Measurements from ENCODE around the gene HSD17B8. TPM values are rescaled to one million over a fixed set of nuclear protein-coding genes. Genes with fewer than 3 reads are reported as not detected.

HSD17B8 gene
- total and polyA plus RNA-seq, 2 donors (not counting 1 experiment from before 2014, with no cell fraction given) = 10.8 to 25.5 TPM

GRCh38 chr6:33241968-33242367, 37.5 kb downstream of the HSD17B8 start:
- no peaks in the 10 kb centered on the region for H3K4me1 ChIP-seq (ENCODE audit: control insufficient read depth in 2 of 2, insufficient read depth in 2 of 2, low read length in 2 of 2)
- peaks cover 0 to 8% (median 0%) of the 10 kb centered on the region in 4 experiments for H3K27me3 ChIP-seq (replicated peaks in 1 of 4; ENCODE audit: control extremely low read depth in 1 of 4, control insufficient read depth in 3 of 4, insufficient read depth in 4 of 4, low read length in 3 of 4)
- no peak overlapping the region for H3K4me3 Mint-ChIP-seq
- no peak overlapping the region for H3K27ac Mint-ChIP-seq
- no peaks in the 10 kb centered on the region for H3K79me2 ChIP-seq (ENCODE audit: control insufficient read depth, insufficient read depth, low read length)
- DNase-seq = no peak
- ChIA-PET CTCF (no interaction called here), POLR2A (no interaction called here)
- intact Hi-C loops (cut with micrococcal nuclease) = loop anchor here (10.0 kb wide), 1 partner anchor 347 kb away; no protein-coding TSS in a partner anchor
- no peak overlapping the region for H2AFZ ChIP-seq (ENCODE audit: insufficient read depth, low read depth, low read length, poor library complexity, severe bottlenecking)
- no CpG with 5 or more reads among the region's 3 CpGs for WGBS (ENCODE audit: insufficient coverage)
- no peak for ATAC-seq (ENCODE audit: low read depth)
- peaks cover 34% of the 10 kb centered on the region for H3K27me3 Mint-ChIP-seq
- no peak overlapping the region for H3K27ac ChIP-seq (ENCODE audit: low read length in 2 of 2)
- no peaks in the 10 kb centered on the region for H3K9me3 Mint-ChIP-seq (ENCODE audit: insufficient read depth)
- H3K4me1 Mint-ChIP-seq = peaks cover 3% of the 10 kb centered on the region
- no peak overlapping the region for H3K4me3 ChIP-seq (ENCODE audit: control extremely low read depth in 1 of 5, extremely low read depth in 1 of 5, insufficient read depth in 1 of 5, low read depth in 2 of 5, low read length in 4 of 5)
- H3K4me2 ChIP-seq (replicated peaks; ENCODE audit: low read depth, low read length, poor library complexity, severe bottlenecking) = no peak overlapping the region
- H3K9ac ChIP-seq (ENCODE audit: low read length) = no peak overlapping the region
- no peaks in the 10 kb centered on the region for H3K9me3 ChIP-seq (ENCODE audit: control extremely low read depth in 1 of 3, control insufficient read depth in 2 of 3, insufficient read depth in 1 of 3, low read length in 2 of 3)
- no peaks in the 10 kb centered on the region for H4K20me1 ChIP-seq (ENCODE audit: control insufficient read depth, insufficient read depth, low read length, poor library complexity, severe bottlenecking)
- H3K36me3 ChIP-seq (replicated peaks in 1 of 2; ENCODE audit: control extremely low read depth in 1 of 2, control insufficient read depth in 1 of 2, extremely low read depth in 1 of 2, insufficient read depth in 2 of 2, low read length in 1 of 2) = no peaks in the 10 kb centered on the region
- TF ChIP-seq, protein P1, sequence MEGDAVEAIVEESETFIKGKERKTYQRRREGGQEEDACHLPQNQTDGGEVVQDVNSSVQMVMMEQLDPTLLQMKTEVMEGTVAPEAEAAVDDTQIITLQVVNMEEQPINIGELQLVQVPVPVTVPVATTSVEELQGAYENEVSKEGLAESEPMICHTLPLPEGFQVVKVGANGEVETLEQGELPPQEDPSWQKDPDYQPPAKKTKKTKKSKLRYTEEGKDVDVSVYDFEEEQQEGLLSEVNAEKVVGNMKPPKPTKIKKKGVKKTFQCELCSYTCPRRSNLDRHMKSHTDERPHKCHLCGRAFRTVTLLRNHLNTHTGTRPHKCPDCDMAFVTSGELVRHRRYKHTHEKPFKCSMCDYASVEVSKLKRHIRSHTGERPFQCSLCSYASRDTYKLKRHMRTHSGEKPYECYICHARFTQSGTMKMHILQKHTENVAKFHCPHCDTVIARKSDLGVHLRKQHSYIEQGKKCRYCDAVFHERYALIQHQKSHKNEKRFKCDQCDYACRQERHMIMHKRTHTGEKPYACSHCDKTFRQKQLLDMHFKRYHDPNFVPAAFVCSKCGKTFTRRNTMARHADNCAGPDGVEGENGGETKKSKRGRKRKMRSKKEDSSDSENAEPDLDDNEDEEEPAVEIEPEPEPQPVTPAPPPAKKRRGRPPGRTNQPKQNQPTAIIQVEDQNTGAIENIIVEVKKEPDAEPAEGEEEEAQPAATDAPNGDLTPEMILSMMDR (IDR thresholded peaks at IDR 0.05) = no peak
- no peak for TF ChIP-seq EZH2 (IDR thresholded peaks at IDR 0.05; ENCODE audit: borderline replicate concordance, insufficient read depth, low read depth, low read length, poor library complexity, severe bottlenecking)

GRCh38 chr6:33243476-33243875, 39.0 kb downstream of the HSD17B8 start:
- no peak overlapping the region for H3K4me3 ChIP-seq (ENCODE audit: control extremely low read depth in 1 of 5, extremely low read depth in 1 of 5, insufficient read depth in 1 of 5, low read depth in 2 of 5, low read length in 4 of 5)
- no peak overlapping the region for H3K9ac ChIP-seq (ENCODE audit: low read length)
- Mint-ChIP-seq H3K4me3 (no peak overlapping the region), H3K27ac (no peak overlapping the region), H3K9me3 (ENCODE audit: insufficient read depth) (no peaks in the 10 kb centered on the region), H3K4me1 (peaks cover 9% of the 10 kb centered on the region), H3K27me3 (peaks cover 30% of the 10 kb centered on the region)
- peaks cover 4 to 6% of the 10 kb centered on the region in 2 donors for H3K4me1 ChIP-seq (ENCODE audit: control insufficient read depth in 2 of 2, insufficient read depth in 2 of 2, low read length in 2 of 2)
- no peak overlapping the region for H2AFZ ChIP-seq (ENCODE audit: insufficient read depth, low read depth, low read length, poor library complexity, severe bottlenecking)
- DNase-seq (no peak), ATAC-seq (ENCODE audit: low read depth) (no peak)
- intact Hi-C loops (cut with micrococcal nuclease) = loop anchor here (10.0 kb wide), 1 partner anchor 349 kb away; no protein-coding TSS in a partner anchor
- peaks cover 0 to 8% (median 0%) of the 10 kb centered on the region in 4 experiments for H3K27me3 ChIP-seq (replicated peaks in 1 of 4; ENCODE audit: control extremely low read depth in 1 of 4, control insufficient read depth in 3 of 4, insufficient read depth in 4 of 4, low read length in 3 of 4)
- TF ChIP-seq, protein P1 (IDR thresholded peaks at IDR 0.05) = no peak
- no peaks in the 10 kb centered on the region for H4K20me1 ChIP-seq (ENCODE audit: control insufficient read depth, insufficient read depth, low read length, poor library complexity, severe bottlenecking)
- WGBS (ENCODE audit: insufficient coverage) = no CpG with 5 or more reads among the region's 1 CpG
- no peaks in the 10 kb centered on the region for H3K79me2 ChIP-seq (ENCODE audit: control insufficient read depth, insufficient read depth, low read length)
- H3K36me3 ChIP-seq (replicated peaks in 1 of 2; ENCODE audit: control extremely low read depth in 1 of 2, control insufficient read depth in 1 of 2, extremely low read depth in 1 of 2, insufficient read depth in 2 of 2, low read length in 1 of 2) = no peaks in the 10 kb centered on the region
- ChIA-PET CTCF (no interaction called here), POLR2A (interaction anchor here (0.7 kb wide), 1 partner anchor 270 kb away, joined by 7 read pairs; no protein-coding TSS in a partner anchor)
- H3K9me3 ChIP-seq (ENCODE audit: control extremely low read depth in 1 of 3, control insufficient read depth in 2 of 3, insufficient read depth in 1 of 3, low read length in 2 of 3) = no peaks in the 10 kb centered on the region
- H3K4me2 ChIP-seq (replicated peaks; ENCODE audit: low read depth, low read length, poor library complexity, severe bottlenecking) = no peak overlapping the region
- no peak overlapping the region for H3K27ac ChIP-seq (ENCODE audit: low read length in 2 of 2)

Measured in B cell (primary cell).